DOHH2 (cell line): Measurements from ENCODE around the gene OR4F6.
"Not testable (repeated sequence)": the region's sequence is repeated elsewhere in the genome, so short reads cannot be mapped to it uniquely, and the experiment has no call there.

Source experiments
- H3F3A ChIP-seq: fragments of 200-600 bp; sonication (generic), shearing (Covaris generic); 2 replicates; pipeline ENCODE4 v1.6.0; 2016; ENCODE audit warnings: antibody characterized with exemption, mild to moderate bottlenecking; ENCODE audit not compliant: control insufficient read depth, insufficient read depth
- H3K27ac ChIP-seq: fragments of 200-600 bp; sonication (generic); 2 replicates; pipeline ENCODE4 v1.5.1; 2014; ENCODE audit warnings: low read depth, mild to moderate bottlenecking, low read length, moderate library complexity
- H3K27me3 ChIP-seq: fragments of 200-600 bp; sonication (generic); 2 replicates; pipeline ENCODE4 v1.6.1; 2014; ENCODE audit warnings: mild to moderate bottlenecking, low read length, mixed read lengths; ENCODE audit not compliant: control insufficient read depth
- H3K36me3 ChIP-seq: fragments of 200-600 bp; sonication (generic); 2 replicates; pipeline ENCODE4 v1.6.1; 2014; ENCODE audit warnings: mild to moderate bottlenecking, low read length, moderate library complexity, mixed read lengths; ENCODE audit not compliant: control insufficient read depth
- H3K4me1 ChIP-seq: fragments of 200-600 bp; sonication (generic); 2 replicates; pipeline ENCODE4 v1.6.1; 2014; ENCODE audit warnings: mild to moderate bottlenecking, low read length, mixed read lengths; ENCODE audit not compliant: control insufficient read depth
- H3K4me2 ChIP-seq: fragments of 200-600 bp; sonication (generic); 2 replicates; pipeline ENCODE4 v1.6.0; 2014; ENCODE audit warnings: mild to moderate bottlenecking, low read length, moderate library complexity
- H3K4me3 ChIP-seq: fragments of 200-600 bp; sonication (generic); 2 replicates; pipeline ENCODE4 v1.5.1; 2014; ENCODE audit warnings: mild to moderate bottlenecking, low read length, mixed read lengths
- H3K79me2 ChIP-seq: fragments of 200-600 bp; sonication (generic); 2 replicates; pipeline ENCODE4 v1.6.1; 2014; ENCODE audit warnings: mild to moderate bottlenecking, low read length, mixed read lengths; ENCODE audit not compliant: control insufficient read depth
- H3K9me2 ChIP-seq: fragments of 200-600 bp; sonication (generic); replicated peaks from 2 replicates; pipeline ENCODE4 v1.6.1; 2014; ENCODE audit warnings: mild to moderate bottlenecking, low read length, mixed read lengths; ENCODE audit not compliant: control insufficient read depth
- H3K9me3 ChIP-seq: fragments of 200-600 bp; sonication (generic); 2 replicates; pipeline ENCODE4 v1.6.1; 2014; ENCODE audit warnings: antibody characterized with exemption, low read length, mixed read lengths; ENCODE audit not compliant: control insufficient read depth, insufficient read depth
- H4K20me1 ChIP-seq: fragments of 200-600 bp; sonication (generic); 2 replicates; pipeline ENCODE4 v1.6.0; 2014; ENCODE audit warnings: low read depth, mild to moderate bottlenecking, antibody characterized with exemption, low read length, moderate library complexity; ENCODE audit not compliant: control insufficient read depth, insufficient read depth
- CTCF ChIP-seq: fragments of 200-600 bp; sonication (generic); IDR thresholded peaks from one replicate; pipeline ENCODE4 v1.5.1; 2014; ENCODE audit warnings: antibody characterized with exemption, mild to moderate bottlenecking, low read depth, low read length; ENCODE audit not compliant: poor library complexity, severe bottlenecking
- EZH2phosphoT487 ChIP-seq: fragments of 200-600 bp; sonication (generic); IDR thresholded peaks from 2 replicates; pipeline ENCODE4 v1.6.1; 2017; ENCODE audit warnings: borderline replicate concordance, mild to moderate bottlenecking, antibody characterized with exemption, low read length, moderate library complexity, mixed read lengths

The OR4F6 gene

GRCh38 chr15:101781928-101782327, 21.4 kb upstream of the OR4F6 start:
- no peaks in the 10 kb centered on the region for H3K9me2 ChIP-seq
- no peak overlapping the region for H3K4me2 ChIP-seq
- peaks cover 6% of the 10 kb centered on the region; the same call in 1 of the 2 replicates for H3K27me3 ChIP-seq
- H3K27ac ChIP-seq: no peak overlapping the region
- no peaks in the 10 kb centered on the region for H3F3A ChIP-seq
- no peak for TF ChIP-seq EZH2phosphoT487
- no peak for TF ChIP-seq CTCF
- no peaks in the 10 kb centered on the region for H3K79me2 ChIP-seq
- no peaks in the 10 kb centered on the region for H4K20me1 ChIP-seq
- no peaks in the 10 kb centered on the region for H3K36me3 ChIP-seq
- no peaks in the 10 kb centered on the region for H3K4me1 ChIP-seq
- no peaks in the 10 kb centered on the region for H3K9me3 ChIP-seq
- H3K4me3 ChIP-seq: no peak overlapping the region

- H3K4me1 ChIP-seq: no peaks in the 10 kb centered on the region
- no peak overlapping the region for H3K27ac ChIP-seq
- H3K36me3 ChIP-seq: no peaks in the 10 kb centered on the region
- no peaks in the 10 kb centered on the region for H4K20me1 ChIP-seq
- no peaks in the 10 kb centered on the region for H3F3A ChIP-seq
- no peak overlapping the region for H3K4me3 ChIP-seq
- no peaks in the 10 kb centered on the region for H3K9me3 ChIP-seq
- no peak overlapping the region for H3K4me2 ChIP-seq
- no peak for TF ChIP-seq EZH2phosphoT487
- TF ChIP-seq CTCF: no peak
- H3K9me2 ChIP-seq: no peaks in the 10 kb centered on the region
- no peaks in the 10 kb centered on the region for H3K79me2 ChIP-seq
- H3K27me3 ChIP-seq: peaks cover 6% of the 10 kb centered on the region; the same call in 1 of the 2 replicates
Measured at GRCh38 chr15:101784644-101785043, 18.7 kb upstream of the OR4F6 start.

- not testable (repeated sequence) for H3K4me2 ChIP-seq, H3K27ac ChIP-seq, H3K4me1 ChIP-seq, H4K20me1 ChIP-seq, H3F3A ChIP-seq, H3K36me3 ChIP-seq, H3K79me2 ChIP-seq, H3K9me3 ChIP-seq, H3K9me2 ChIP-seq, H3K27me3 ChIP-seq, H3K4me3 ChIP-seq
Measured at GRCh38 chr15:101786422-101786821, 16.9 kb upstream of the OR4F6 start.

- H3K36me3 ChIP-seq, H3K79me2 ChIP-seq, H3K27ac ChIP-seq, H3K27me3 ChIP-seq, H3F3A ChIP-seq, H3K9me2 ChIP-seq, H3K4me1 ChIP-seq, H3K4me2 ChIP-seq, H3K4me3 ChIP-seq, H4K20me1 ChIP-seq, H3K9me3 ChIP-seq: not testable (repeated sequence)
Measured at GRCh38 chr15:101788001-101788400, 15.3 kb upstream of the OR4F6 start.

GRCh38 chr15:101788503-101789269, 14.6 kb upstream of the OR4F6 start:
- not testable (repeated sequence) for H3K9me2 ChIP-seq, H3K4me2 ChIP-seq, H3K79me2 ChIP-seq, H3K9me3 ChIP-seq, H3K27ac ChIP-seq, H3K36me3 ChIP-seq, H3F3A ChIP-seq, H4K20me1 ChIP-seq, H3K4me1 ChIP-seq, H3K4me3 ChIP-seq, H3K27me3 ChIP-seq

GRCh38 chr15:101790748-101791147, 12.6 kb upstream of the OR4F6 start:
- not testable (repeated sequence) for H3K79me2 ChIP-seq, H3K36me3 ChIP-seq, H3K9me2 ChIP-seq, H3K27ac ChIP-seq, H3K4me2 ChIP-seq, H3K9me3 ChIP-seq, H4K20me1 ChIP-seq, H3F3A ChIP-seq, H3K4me3 ChIP-seq, H3K4me1 ChIP-seq, H3K27me3 ChIP-seq
